SK-N-MC (cell line): ENCODE results near the gene PBX4.

Experiments used
- EZH2 ChIP-seq: fragments of 200-600 bp; sonication (generic); IDR thresholded peaks from one replicate; pipeline ENCODE4 v1.6.1; 2017; ENCODE audit warnings: antibody characterized with exemption
- POLR2AphosphoS5 ChIP-seq: IDR thresholded peaks from 2 replicates; pipeline ENCODE4 v1.6.1; 2012; ENCODE audit warnings: mild to moderate bottlenecking, low read depth, low read length, borderline replicate concordance

DNA sequence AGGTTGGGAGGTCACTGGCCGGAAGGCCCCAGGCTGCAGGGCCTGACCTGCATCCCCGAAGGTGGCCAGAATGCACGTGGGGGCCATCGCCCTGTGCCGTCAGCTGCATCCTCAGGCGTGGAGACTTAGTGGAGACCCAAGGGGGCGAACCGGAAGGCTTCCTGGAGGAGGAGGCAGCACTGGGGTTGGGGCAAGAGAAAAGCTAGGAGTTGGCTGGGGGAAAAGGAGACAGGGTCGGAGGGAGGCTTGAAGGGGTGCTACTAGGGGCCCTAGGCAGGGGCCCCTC, 91.2 kb downstream of the PBX4 start:
- no peak for TF ChIP-seq POLR2AphosphoS5
- no peak for TF ChIP-seq EZH2
